ENCODE data around the gene RAB20.

DNA sequence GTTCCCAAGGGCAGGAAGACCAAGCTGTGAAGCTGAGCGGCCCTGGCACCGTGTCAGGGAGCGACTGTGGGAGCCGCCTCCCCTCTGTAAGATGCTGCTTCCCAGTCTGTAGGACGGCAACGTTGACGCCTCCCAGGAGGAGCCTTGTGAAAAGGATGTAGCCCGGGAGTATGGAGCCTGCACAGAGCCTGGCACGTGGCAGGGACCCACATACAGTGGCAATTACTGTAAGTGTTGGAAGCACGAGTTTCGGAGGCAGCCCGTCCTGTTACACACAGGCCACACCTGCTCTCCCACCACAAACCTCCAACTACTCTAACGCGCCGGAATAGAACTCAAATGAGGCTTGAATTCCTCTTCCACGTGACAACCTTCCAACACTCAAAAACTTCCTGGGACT lies 6.6 kb downstream of the RAB20 start:
- no peak for TF ChIP-seq EZH2 (IDR thresholded peaks at IDR 0.05)
- no peak for TF ChIP-seq POLR2AphosphoS5 (IDR thresholded peaks at IDR 0.05; ENCODE audit: borderline replicate concordance, low read depth, low read length)
